ENCODE measurements around the gene FIG4. TPM values are rescaled to one million over a fixed set of nuclear protein-coding genes. Genes with fewer than 3 reads are reported as not detected.
A peak's percentile ranks its signal among the peaks of the same experiment; 100 is the strongest.
"Not testable (repeated sequence)": the region's sequence is repeated elsewhere in the genome, so short reads cannot be mapped to it uniquely, and the experiment has no call there.

The FIG4 gene
- total RNA-seq, 1 donor from 2014 or later, result 14.7 TPM

- Histone ChIP-seq H3K36me3 (ENCODE audit: control insufficient read depth, insufficient read depth, low read length) (no peaks in the 10 kb centered on the region), H3K27me3 (ENCODE audit: control insufficient read depth, insufficient read depth, low read length) (no peaks in the 10 kb centered on the region), H3K4me3 (ENCODE audit: low read depth, low read length) (no peak overlapping the region)
- FAIRE-seq, result no peak
- no peak for DNase-seq (ENCODE audit: low read depth)
- TF ChIP-seq CTCF (IDR thresholded peaks at IDR 0.05; ENCODE audit: insufficient read depth, low read length, severe bottlenecking), result no peak
Observed at GRCh38 chr6:109678240-109678639, 12.9 kb upstream of the FIG4 start.

GRCh38 chr6:109678661-109679505 lies 12.2 kb upstream of the FIG4 start:
- DNase-seq (ENCODE audit: low read depth), result peak; percentile 48
- FAIRE-seq; H3K36me3 ChIP-seq (ENCODE audit: control insufficient read depth, insufficient read depth, low read length); H3K27me3 ChIP-seq (ENCODE audit: control insufficient read depth, insufficient read depth, low read length); H3K4me3 ChIP-seq (ENCODE audit: low read depth, low read length): not testable (repeated sequence)

GRCh38 chr6:109686566-109687265 lies 4.4 kb upstream of the FIG4 start:
- H3K36me3 ChIP-seq (ENCODE audit: control insufficient read depth, insufficient read depth, low read length), result no peaks in the 10 kb centered on the region
- FAIRE-seq (no peak), DNase-seq (ENCODE audit: low read depth) (no peak)
- no peak overlapping the region for H3K4me3 ChIP-seq (ENCODE audit: low read depth, low read length)
- H3K27me3 ChIP-seq (ENCODE audit: control insufficient read depth, insufficient read depth, low read length), result no peaks in the 10 kb centered on the region
- TF ChIP-seq CTCF (IDR thresholded peaks at IDR 0.05; ENCODE audit: insufficient read depth, low read length, severe bottlenecking), result no peak

- TF ChIP-seq CTCF (IDR thresholded peaks at IDR 0.05; ENCODE audit: insufficient read depth, low read length, severe bottlenecking), result no peak
- DNase-seq (ENCODE audit: low read depth) (peak; percentile 96), FAIRE-seq (peak; percentile 7)
- Histone ChIP-seq H3K36me3 (ENCODE audit: control insufficient read depth, insufficient read depth, low read length) (no peaks in the 10 kb centered on the region), H3K27me3 (ENCODE audit: control insufficient read depth, insufficient read depth, low read length) (no peaks in the 10 kb centered on the region), H3K4me3 (ENCODE audit: low read depth, low read length) (no peak overlapping the region)
Observed at GRCh38 chr6:109687271-109687761, 3.8 kb upstream of the FIG4 start.

- TF ChIP-seq CTCF (IDR thresholded peaks at IDR 0.05; ENCODE audit: insufficient read depth, low read length, severe bottlenecking), result no peak
- no peaks in the 10 kb centered on the region for H3K36me3 ChIP-seq (ENCODE audit: control insufficient read depth, insufficient read depth, low read length)
- no peak for FAIRE-seq
- DNase-seq (ENCODE audit: low read depth), result no peak
- H3K4me3 ChIP-seq (ENCODE audit: low read depth, low read length), result peak overlapping the region; percentile 75
- H3K27me3 ChIP-seq (ENCODE audit: control insufficient read depth, insufficient read depth, low read length), result no peaks in the 10 kb centered on the region
Observed at GRCh38 chr6:109690373-109690736, 741 bp upstream of the FIG4 start.

GRCh38 chr6:109693111-109693510 lies 2.0 kb downstream of the FIG4 start:
- no peak for FAIRE-seq
- no peak for TF ChIP-seq CTCF (IDR thresholded peaks at IDR 0.05; ENCODE audit: insufficient read depth, low read length, severe bottlenecking)

More at GRCh38 chr6:109693111-109693510, 2.0 kb downstream of the FIG4 start:
- DNase-seq (ENCODE audit: low read depth), result no peak
- Histone ChIP-seq H3K27me3 (ENCODE audit: control insufficient read depth, insufficient read depth, low read length) (no peaks in the 10 kb centered on the region), H3K4me3 (ENCODE audit: low read depth, low read length) (no peak overlapping the region), H3K36me3 (ENCODE audit: control insufficient read depth, insufficient read depth, low read length) (no peaks in the 10 kb centered on the region)

All from bronchial epithelial cell (primary cell).